T-cell (primary cell): ENCODE results near the gene PSD4. TPM values are rescaled to one million over a fixed set of nuclear protein-coding genes. Genes with fewer than 3 reads are reported as not detected.
A peak's percentile ranks its signal among the peaks of the same experiment; 100 is the strongest.

ENCODE experiments used
- ATAC-seq, 4 experiments: fragments of 200-7000 bp in 3 of 4; fragments of 150-1000 bp in 1 of 4; cut with Tn5 transposase; replicated peaks in 1 of 4; 1 replicate in 3 of 4; 2 replicates in 1 of 4; pipeline ENCODE4 v1.10.0; 2021; ENCODE audit warnings: moderate library complexity in 3 of 4, mild to moderate bottlenecking in 2 of 4, moderate number of reproducible peaks in 1 of 4
- CTCF ChIA-PET, 2 donors: fragments of 300-600 bp; sonication (Branson Sonifier 250); formaldehyde crosslinking; loops; one replicate each; lab custom pipeline; 2022; ENCODE audit warnings: antibody characterized with exemption in 2 of 2; lab: Charles Lee
- POLR2A ChIA-PET, 2 donors: fragments of 300-600 bp; sonication (Branson Sonifier 250); formaldehyde crosslinking; loops; one replicate each; lab custom pipeline; 2022; ENCODE audit warnings: antibody characterized with exemption in 2 of 2; lab: Charles Lee
- DNase-seq, 35 experiments: peaks; one replicate each; pipeline versions ENCODE4 v3.0.0 to v3.0.0-alpha.2; 2013 to 2023
- H3K27ac ChIP-seq: one replicate; pipeline ENCODE4 v1.5.1; 2013; ENCODE audit warnings: low read length
- H3K27me3 ChIP-seq, 2 experiments: replicated peaks in 1 of 2; 1 replicate in 1 of 2; 2 replicates in 1 of 2; pipeline versions ENCODE4 v1.6.1 to v1.7.0; 2013; ENCODE audit warnings: low read length in 1 of 2, mixed read lengths in 1 of 2; ENCODE audit not compliant: control insufficient read depth in 2 of 2, insufficient read depth in 2 of 2; ENCODE audit errors: extremely low read depth in 1 of 2
- H3K36me3 ChIP-seq, 2 donors: 1 replicate in 1 of 2; 2 replicates in 1 of 2; pipeline versions ENCODE4 v1.6.1 to v1.7.0; 2013; ENCODE audit warnings: low read length in 1 of 2; ENCODE audit not compliant: control insufficient read depth in 2 of 2, insufficient read depth in 1 of 2; ENCODE audit errors: extremely low read depth in 1 of 2
- H3K4me1 ChIP-seq, 2 experiments: 1 replicate in 1 of 2; 2 replicates in 1 of 2; pipeline versions ENCODE4 v1.6.1 to v1.7.0; 2013; ENCODE audit warnings: low read length in 2 of 2, mixed read lengths in 1 of 2; ENCODE audit not compliant: insufficient read depth in 2 of 2, control insufficient read depth in 1 of 2; ENCODE audit errors: extremely low read depth in 1 of 2
- H3K4me3 ChIP-seq, 2 donors: 1 replicate in 1 of 2; 2 replicates in 1 of 2; pipeline versions ENCODE4 v1.5.1 to v1.7.0; 2013; ENCODE audit warnings: mild to moderate bottlenecking in 2 of 2, low read length in 1 of 2, moderate library complexity in 1 of 2; ENCODE audit not compliant: control insufficient read depth in 1 of 2; ENCODE audit errors: extremely low read depth in 1 of 2
- H3K9me3 ChIP-seq: 2 replicates; pipeline ENCODE4 v1.7.0; 2013
- H3K27ac Mint-ChIP-seq, 2 donors: one replicate each; pipeline ENCODE4 v1.8.0; 2020 to 2021; ENCODE audit warnings: mild to moderate bottlenecking in 2 of 2, mixed read lengths in 2 of 2
- H3K27me3 Mint-ChIP-seq, 2 donors: one replicate each; pipeline ENCODE4 v1.8.0; 2021 to 2022; ENCODE audit warnings: mixed read lengths in 2 of 2
- H3K36me3 Mint-ChIP-seq: one replicate; pipeline ENCODE4 v1.8.0; 2021; ENCODE audit warnings: mixed read lengths
- H3K4me1 Mint-ChIP-seq, 3 donors: one replicate each; pipeline ENCODE4 v1.8.0; 2020 to 2022; ENCODE audit warnings: mixed read lengths in 3 of 3, mild to moderate bottlenecking in 1 of 3
- H3K4me3 Mint-ChIP-seq, 3 donors: one replicate each; pipeline ENCODE4 v1.8.0; 2020 to 2022; ENCODE audit warnings: mild to moderate bottlenecking in 3 of 3, mixed read lengths in 3 of 3, moderate library complexity in 3 of 3
- H3K9me3 Mint-ChIP-seq, 3 donors: one replicate each; pipeline ENCODE4 v1.8.0; 2020 to 2022; ENCODE audit warnings: mixed read lengths in 3 of 3
- WGBS: methylation state at CpG from one replicate; pipeline ENCODE4 v1.1.5; 2013; ENCODE audit warnings: missing lambda C conversion rate; ENCODE audit not compliant: insufficient coverage; 5-methylcytosine and 5-hydroxymethylcytosine counted together
- total RNA-seq, 35 experiments: library from RNA in 6 of 35; stranded (reverse) in 6 of 35; fragments of 120-200 nt in 1 of 35; gene quantifications; one replicate each; pipeline versions ENCODE4 v1.2.1 to v1.2.4 and lab custom pipeline; 2013 to 2026

The PSD4 gene
- total RNA-seq, 5 donors from 2014 or later (not counting 1 experiment from before 2014, with no cell fraction given) = 145 to 217 (median 150) TPM

DNA sequence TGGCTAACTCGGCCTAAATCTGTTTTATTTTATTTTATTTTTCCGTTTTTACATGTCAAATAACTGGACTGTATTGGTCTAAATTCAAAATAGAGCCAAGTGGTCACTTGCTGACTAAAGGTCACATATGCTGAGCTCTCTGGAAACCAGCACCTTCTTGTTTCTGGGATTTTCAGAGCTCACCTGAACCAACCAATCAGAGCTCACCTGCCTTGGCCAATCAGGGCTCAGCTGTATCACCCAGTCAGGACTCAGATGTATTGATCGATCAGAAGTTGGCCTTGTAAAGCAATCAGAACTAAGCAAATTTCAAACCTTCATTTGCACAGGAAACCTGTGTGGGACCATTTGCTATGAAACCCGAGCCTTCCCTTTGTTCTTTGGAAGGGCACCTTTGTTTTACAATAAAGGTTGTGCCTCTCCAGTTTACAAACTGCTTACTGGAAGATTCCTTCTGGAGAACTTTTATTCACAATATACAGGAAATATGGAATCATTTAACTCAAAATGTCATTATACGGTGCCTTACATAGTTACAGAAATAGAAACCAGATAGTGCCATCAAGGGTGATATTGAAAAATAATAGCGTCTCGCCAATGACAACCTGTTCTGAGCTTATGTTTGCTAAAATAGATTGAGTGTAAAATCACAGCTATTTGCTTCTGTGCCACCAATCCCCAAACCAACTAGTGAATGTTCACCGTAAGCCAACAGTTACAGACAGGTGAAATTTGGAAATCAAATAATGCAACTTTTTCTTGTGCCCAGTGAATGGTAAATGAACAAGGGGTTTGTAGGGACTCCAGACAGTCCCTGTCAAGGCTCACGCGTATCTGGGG is 17.3 kb upstream of the PSD4 start:
- no peak for ATAC-seq
- H3K4me3 Mint-ChIP-seq = peak overlapping the region; percentile 69 to 79 (median 70)

DNA sequence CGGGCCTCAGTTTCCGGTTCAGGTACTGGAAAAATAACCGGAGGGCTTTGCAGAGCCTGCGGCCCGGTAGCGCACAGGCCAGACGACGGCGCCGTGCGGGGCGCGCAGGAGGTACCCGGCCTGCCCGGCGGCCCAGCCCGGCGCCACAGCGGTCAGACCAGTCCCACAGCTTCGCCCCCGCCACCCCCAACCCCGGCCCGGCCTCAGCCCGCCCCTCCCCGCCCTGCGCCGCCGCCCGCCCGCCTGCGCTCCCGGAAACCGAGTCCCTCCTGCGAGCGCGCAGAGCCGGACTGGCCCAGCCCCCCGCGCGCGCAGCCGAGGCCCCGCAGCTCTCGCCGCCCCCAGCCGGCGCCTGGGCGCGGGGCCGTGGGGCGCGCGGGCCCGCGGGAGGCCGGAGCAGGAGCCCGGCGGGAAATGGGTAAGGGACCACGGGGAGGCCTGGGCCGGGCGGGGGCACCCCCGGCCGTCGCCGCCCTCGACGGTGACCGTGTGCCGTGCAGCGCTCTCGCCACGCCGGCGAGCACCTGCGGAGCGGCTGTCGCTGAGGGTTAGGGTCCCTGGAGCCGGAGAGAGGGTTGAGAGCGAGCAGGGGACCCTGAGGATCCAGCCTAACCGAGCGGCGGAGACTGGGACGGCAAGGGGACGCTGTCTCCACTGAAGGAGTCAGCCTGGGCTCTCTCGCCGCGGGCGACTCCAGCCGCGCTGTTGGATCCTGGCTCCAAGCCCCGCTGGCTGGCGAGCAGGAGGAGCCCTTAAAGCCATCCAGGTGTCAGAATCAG is 16.5 kb upstream of the PSD4 start:
- H3K36me3 Mint-ChIP-seq = no peaks in the 10 kb centered on the region
- ATAC-seq (peak; percentile 85 to 90 (median 88)), DNase-seq (peak in 13 of 35 experiments; percentile 29 to 65 (median 45))
- H3K27ac Mint-ChIP-seq = peak overlapping the region; percentile 82 to 88
- H3K27me3 Mint-ChIP-seq = no peaks in the 10 kb centered on the region
- Histone ChIP-seq H3K27me3 (no peaks in the 10 kb centered on the region), H3K36me3 (no peaks in the 10 kb centered on the region), H3K27ac (peak overlapping the region; percentile 22), H3K4me3 (peak overlapping the region; percentile 70 to 74), H3K4me1 (peaks cover 12 to 13% of the 10 kb centered on the region in 2 experiments), H3K9me3 (no peaks in the 10 kb centered on the region)
- WGBS = under 1% methylated on average over 75 of the region's 92 CpGs
- H3K9me3 Mint-ChIP-seq = no peaks in the 10 kb centered on the region
- H3K4me3 Mint-ChIP-seq = peak overlapping the region; percentile 81 to 89 (median 89)
- H3K4me1 Mint-ChIP-seq = peaks cover 24 to 26% (median 26%) of the 10 kb centered on the region in 3 donors
- ChIA-PET POLR2A (interaction anchor here in 1 of 2 donors (1.4 kb wide), 1 partner anchor 17 kb away, joined by 5 read pairs; the partner anchor contains the start of gene PSD4), CTCF (interaction anchor here (0.6 to 2.0 kb wide), 4 partner anchors 17 to 42 kb away, joined by 4 to 11 read pairs (median 5); no protein-coding TSS in a partner anchor)

More for the DNA sequence above, 17.3 kb upstream of the PSD4 start:
- peak overlapping the region; percentile 49 to 79 for H3K27ac Mint-ChIP-seq
- H3K27me3 ChIP-seq = no peaks in the 10 kb centered on the region
- no peak for DNase-seq
- H3K4me3 ChIP-seq = peak overlapping the region; percentile 16 to 63
- no peaks in the 10 kb centered on the region for H3K36me3 ChIP-seq
- POLR2A ChIA-PET = interaction anchor here (0.7 to 1.4 kb wide), 3 partner anchors 9 to 18 kb away, joined by 3 to 5 read pairs (median 5); partner anchors contain the start of gene PSD4 (in 2 of the 2)
- H3K9me3 ChIP-seq = no peaks in the 10 kb centered on the region
- H3K4me1 ChIP-seq = peaks cover 12 to 13% of the 10 kb centered on the region in 2 experiments
- no peaks in the 10 kb centered on the region for H3K27me3 Mint-ChIP-seq
- peaks cover 24 to 26% (median 25%) of the 10 kb centered on the region in 3 donors for H3K4me1 Mint-ChIP-seq
- H3K9me3 Mint-ChIP-seq = no peaks in the 10 kb centered on the region
- CTCF ChIA-PET = interaction anchor here (0.7 to 1.6 kb wide), 7 partner anchors 11 to 49 kb away, joined by 3 to 8 read pairs (median 3); no protein-coding TSS in a partner anchor
- 0% methylated on average over 2 of the region's 10 CpGs for WGBS
- H3K27ac ChIP-seq = no peak overlapping the region
- no peaks in the 10 kb centered on the region for H3K36me3 Mint-ChIP-seq

GRCh38 chr2:113157897-113158753 is 15.6 kb upstream of the PSD4 start:
- no peaks in the 10 kb centered on the region for H3K27me3 Mint-ChIP-seq
- Histone ChIP-seq H3K36me3 (no peaks in the 10 kb centered on the region), H3K27me3 (no peaks in the 10 kb centered on the region), H3K27ac (peak overlapping the region; percentile 22), H3K9me3 (no peaks in the 10 kb centered on the region), H3K4me1 (peaks cover 13 to 16% of the 10 kb centered on the region in 2 experiments), H3K4me3 (peak overlapping the region; percentile 70 to 74)
- DNase-seq (no peak), ATAC-seq (peak; percentile 18 to 39 (median 26))
- peak overlapping the region; percentile 82 to 88 for H3K27ac Mint-ChIP-seq
- ChIA-PET CTCF (interaction anchor here (0.6 to 2.0 kb wide), 4 partner anchors 15 to 41 kb away, joined by 4 to 11 read pairs (median 4); partner anchors contain the start of gene PSD4 (in 1 of the 2)), POLR2A (no interaction called here)
- H3K9me3 Mint-ChIP-seq = no peaks in the 10 kb centered on the region
- WGBS = 71% methylated on average over 4 of the region's 10 CpGs
- H3K4me1 Mint-ChIP-seq = peaks cover 31 to 33% (median 33%) of the 10 kb centered on the region in 3 donors
- peak overlapping the region; percentile 81 to 89 (median 89) for H3K4me3 Mint-ChIP-seq
- no peaks in the 10 kb centered on the region for H3K36me3 Mint-ChIP-seq

DNA sequence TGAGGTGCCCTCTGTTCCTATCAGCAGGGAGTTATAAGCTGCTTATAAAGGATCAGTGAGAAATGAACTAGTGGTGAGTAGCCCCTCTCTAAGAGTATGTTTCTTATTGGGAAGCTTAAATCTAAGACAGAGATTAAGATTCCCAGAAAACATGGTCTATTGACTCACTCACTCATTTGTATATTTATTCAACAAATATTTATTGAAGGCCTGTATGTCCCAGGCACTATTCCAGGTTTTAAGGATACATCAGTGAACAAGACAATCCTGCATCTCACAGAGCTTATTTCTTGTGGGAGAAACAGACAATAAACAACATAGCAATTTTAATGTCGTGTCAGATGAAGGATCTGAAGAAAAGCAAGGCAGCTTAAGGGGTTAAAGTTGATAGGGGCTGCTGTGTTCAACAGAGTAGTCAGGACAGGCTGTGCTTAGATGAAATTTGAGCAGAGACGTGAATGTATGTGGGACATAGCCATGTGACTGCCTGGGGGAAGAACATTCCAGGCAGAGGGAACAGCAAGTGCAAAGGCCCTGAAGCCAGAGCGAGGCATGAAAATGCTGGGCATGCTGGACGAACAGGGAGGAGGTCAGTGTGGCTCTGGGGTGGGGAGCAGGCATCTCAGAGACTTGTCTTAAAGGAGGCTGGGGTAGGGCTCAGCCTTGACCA is 14.8 kb upstream of the PSD4 start:
- no peaks in the 10 kb centered on the region for H3K36me3 Mint-ChIP-seq
- peak overlapping the region in 1 of 2 donors; percentile 88 for H3K27ac Mint-ChIP-seq
- DNase-seq (no peak), ATAC-seq (no peak)
- POLR2A ChIA-PET = interaction anchor here in 1 of 2 donors (0.5 kb wide), 1 partner anchor 22 kb away, joined by 3 read pairs; no protein-coding TSS in a partner anchor
- Histone ChIP-seq H3K4me3 (no peak overlapping the region), H3K27me3 (no peaks in the 10 kb centered on the region), H3K36me3 (no peaks in the 10 kb centered on the region), H3K9me3 (no peaks in the 10 kb centered on the region), H3K4me1 (peaks cover 13 to 16% of the 10 kb centered on the region in 2 experiments), H3K27ac (no peak overlapping the region)
- H3K4me3 Mint-ChIP-seq = peak overlapping the region in 2 of 3 donors; percentile 81 to 89
- peaks cover 34 to 35% (median 34%) of the 10 kb centered on the region in 3 donors for H3K4me1 Mint-ChIP-seq
- 89% methylated on average over 3 of the region's 4 CpGs for WGBS
- no peaks in the 10 kb centered on the region for H3K27me3 Mint-ChIP-seq
- no peaks in the 10 kb centered on the region for H3K9me3 Mint-ChIP-seq
- CTCF ChIA-PET = interaction anchor here in 1 of 2 donors (1.0 to 2.0 kb wide), 2 partner anchors 15 to 21 kb away, joined by 4 to 11 read pairs; partner anchors contain the start of gene PSD4

GRCh38 chr2:113160248-113160647 is 13.5 kb upstream of the PSD4 start:
- peaks cover 44 to 47% (median 45%) of the 10 kb centered on the region in 3 donors for H3K4me1 Mint-ChIP-seq
- ChIA-PET POLR2A (no interaction called here), CTCF (interaction anchor here in 1 of 2 donors (0.9 kb wide), 1 partner anchor 22 kb away, joined by 3 read pairs; no protein-coding TSS in a partner anchor)
- no peak for ATAC-seq
- Histone ChIP-seq H3K27ac (no peak overlapping the region), H3K9me3 (no peaks in the 10 kb centered on the region), H3K4me3 (no peak overlapping the region), H3K27me3 (no peaks in the 10 kb centered on the region), H3K36me3 (no peaks in the 10 kb centered on the region), H3K4me1 (peaks cover 13 to 16% of the 10 kb centered on the region in 2 experiments)
- no peak for DNase-seq
- no peaks in the 10 kb centered on the region for H3K9me3 Mint-ChIP-seq
- WGBS = no CpG with 5 or more reads among the region's 1 CpG
- no peak overlapping the region for H3K4me3 Mint-ChIP-seq
- no peak overlapping the region for H3K27ac Mint-ChIP-seq
- no peaks in the 10 kb centered on the region for H3K27me3 Mint-ChIP-seq
- H3K36me3 Mint-ChIP-seq = no peaks in the 10 kb centered on the region
